ENCODE results near the gene DNAH17.

DNAH17 gene

GRCh38 chr17:78572239-78573205 is 4.7 kb downstream of the DNAH17 start:
- no peak for DNase-seq (ENCODE audit: low read depth)

- DNase-seq (ENCODE audit: low read depth): no peak
Observed at GRCh38 chr17:78571329-78571728, 5.9 kb downstream of the DNAH17 start.

GRCh38 chr17:78568494-78569115 is 8.6 kb downstream of the DNAH17 start:
- DNase-seq (ENCODE audit: low read depth): no peak

- no peak for DNase-seq (ENCODE audit: low read depth)
Observed at GRCh38 chr17:78567991-78568390, 9.2 kb downstream of the DNAH17 start.

- no peak for DNase-seq (ENCODE audit: low read depth)
Observed at GRCh38 chr17:78566947-78567346, 10.2 kb downstream of the DNAH17 start.

GRCh38 chr17:78563189-78564145 is 13.7 kb downstream of the DNAH17 start:
- no peak for DNase-seq (ENCODE audit: low read depth)

GRCh38 chr17:78562734-78563133 is 14.5 kb downstream of the DNAH17 start:
- DNase-seq (ENCODE audit: low read depth): no peak

GRCh38 chr17:78561166-78561565 is 16.0 kb downstream of the DNAH17 start:
- DNase-seq (ENCODE audit: low read depth): no peak

- no peak for DNase-seq (ENCODE audit: low read depth)
Observed at GRCh38 chr17:78560731-78561130, 16.5 kb downstream of the DNAH17 start.

GRCh38 chr17:78559749-78560368 is 17.3 kb downstream of the DNAH17 start:
- DNase-seq (ENCODE audit: low read depth): no peak

GRCh38 chr17:78558989-78559388 is 18.2 kb downstream of the DNAH17 start:
- DNase-seq (ENCODE audit: low read depth): no peak

- DNase-seq (ENCODE audit: low read depth): no peak
Observed at GRCh38 chr17:78558181-78558850, 18.9 kb downstream of the DNAH17 start.

- DNase-seq (ENCODE audit: low read depth): no peak
Observed at GRCh38 chr17:78557598-78558039, 19.6 kb downstream of the DNAH17 start.

GRCh38 chr17:78556812-78557211 is 20.4 kb downstream of the DNAH17 start:
- DNase-seq (ENCODE audit: low read depth): no peak

GRCh38 chr17:78555746-78556401 is 21.3 kb downstream of the DNAH17 start:
- no peak for DNase-seq (ENCODE audit: low read depth)

GRCh38 chr17:78550464-78550863 is 26.7 kb downstream of the DNAH17 start:
- DNase-seq (ENCODE audit: low read depth): no peak

- no peak for DNase-seq (ENCODE audit: low read depth)
Observed at GRCh38 chr17:78548725-78549124, 28.5 kb downstream of the DNAH17 start.

- no peak for DNase-seq (ENCODE audit: low read depth)
Observed at GRCh38 chr17:78547035-78547434, 30.2 kb downstream of the DNAH17 start.

- DNase-seq (ENCODE audit: low read depth): no peak
Observed at GRCh38 chr17:78546476-78546875, 30.7 kb downstream of the DNAH17 start.

Measured in activated gamma-delta T cell treated with anti-CD3 and anti-CD28 coated beads, Interleukin-2, amount 50 U/mL, for 16 hours (primary cell).